ENCODE data around the gene PTPRU. TPM values are rescaled to one million over a fixed set of nuclear protein-coding genes. Genes with fewer than 3 reads are reported as not detected.

Gene PTPRU
- total RNA-seq, 2 experiments from 2014 or later: 0.16 to 0.56 TPM

DNA sequence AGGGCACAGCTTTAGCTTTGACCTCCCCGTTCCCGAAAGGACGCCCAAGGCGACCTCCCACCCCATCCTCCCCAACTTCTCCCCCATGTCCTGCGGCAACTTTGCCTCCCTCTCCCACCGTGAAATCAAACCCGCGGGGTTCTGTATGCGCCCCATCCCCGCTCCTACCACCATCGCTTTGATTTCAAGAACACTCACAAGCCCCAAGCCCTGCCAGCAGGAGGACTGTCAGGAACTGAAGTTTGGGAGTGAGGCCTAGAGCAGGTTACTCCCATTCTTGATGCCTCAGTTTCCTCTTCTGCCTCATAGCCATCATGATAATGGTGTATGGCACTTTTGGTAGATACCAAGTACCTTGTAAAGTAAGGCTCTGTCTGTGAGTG lies 2.3 kb downstream of the PTPRU start:
- Mint-ChIP-seq H3K27me3 (peaks cover 64% of the 10 kb centered on the region), H3K4me3 (peak overlapping the region; percentile 82), H3K27ac (no peak overlapping the region), H3K36me3 (ENCODE audit: low read depth) (no peaks in the 10 kb centered on the region), H3K9me3 (no peaks in the 10 kb centered on the region), H3K4me1 (ENCODE audit: low read depth) (peaks cover 23% of the 10 kb centered on the region)
- no peak overlapping the region for H3K27ac ChIP-seq (ENCODE audit: low read depth in 1 of 2, low read length in 2 of 2)
- no peaks in the 10 kb centered on the region for H3K36me3 ChIP-seq (ENCODE audit: insufficient read depth, low read length)
- ChIA-PET CTCF (no interaction called here), POLR2A (no interaction called here)
- H3K27me3 ChIP-seq (ENCODE audit: control insufficient read depth in 1 of 2, insufficient read depth in 2 of 2, low read length in 2 of 2): peaks cover 35 to 51% of the 10 kb centered on the region in 2 experiments
- intact Hi-C loops (cut with DNase I, micrococcal nuclease): loop anchor here in 1 of 2 experiments (5.0 to 10.0 kb wide), 2 partner anchors 1479 to 1686 kb away; no protein-coding TSS in a partner anchor
- no peak for ATAC-seq (ENCODE audit: poor library complexity)
- DNase-seq: no peak
- H3K4me1 ChIP-seq (ENCODE audit: insufficient read depth, low read length): peaks cover 23% of the 10 kb centered on the region
- no peak overlapping the region for H3K4me3 ChIP-seq (ENCODE audit: low read length)
- TF ChIP-seq, protein P1, sequence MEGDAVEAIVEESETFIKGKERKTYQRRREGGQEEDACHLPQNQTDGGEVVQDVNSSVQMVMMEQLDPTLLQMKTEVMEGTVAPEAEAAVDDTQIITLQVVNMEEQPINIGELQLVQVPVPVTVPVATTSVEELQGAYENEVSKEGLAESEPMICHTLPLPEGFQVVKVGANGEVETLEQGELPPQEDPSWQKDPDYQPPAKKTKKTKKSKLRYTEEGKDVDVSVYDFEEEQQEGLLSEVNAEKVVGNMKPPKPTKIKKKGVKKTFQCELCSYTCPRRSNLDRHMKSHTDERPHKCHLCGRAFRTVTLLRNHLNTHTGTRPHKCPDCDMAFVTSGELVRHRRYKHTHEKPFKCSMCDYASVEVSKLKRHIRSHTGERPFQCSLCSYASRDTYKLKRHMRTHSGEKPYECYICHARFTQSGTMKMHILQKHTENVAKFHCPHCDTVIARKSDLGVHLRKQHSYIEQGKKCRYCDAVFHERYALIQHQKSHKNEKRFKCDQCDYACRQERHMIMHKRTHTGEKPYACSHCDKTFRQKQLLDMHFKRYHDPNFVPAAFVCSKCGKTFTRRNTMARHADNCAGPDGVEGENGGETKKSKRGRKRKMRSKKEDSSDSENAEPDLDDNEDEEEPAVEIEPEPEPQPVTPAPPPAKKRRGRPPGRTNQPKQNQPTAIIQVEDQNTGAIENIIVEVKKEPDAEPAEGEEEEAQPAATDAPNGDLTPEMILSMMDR (IDR thresholded peaks at IDR 0.05): no peak
- H3K9me3 ChIP-seq (ENCODE audit: control insufficient read depth in 1 of 2, insufficient read depth in 1 of 2, low read length in 2 of 2): no peaks in the 10 kb centered on the region

GRCh38 chr1:29239142-29239541 lies 2.8 kb downstream of the PTPRU start:
- Mint-ChIP-seq H3K4me3 (peak overlapping the region; percentile 82), H3K27ac (no peak overlapping the region), H3K27me3 (peaks cover 64% of the 10 kb centered on the region), H3K9me3 (no peaks in the 10 kb centered on the region), H3K36me3 (ENCODE audit: low read depth) (no peaks in the 10 kb centered on the region), H3K4me1 (ENCODE audit: low read depth) (peaks cover 23% of the 10 kb centered on the region)
- H3K36me3 ChIP-seq (ENCODE audit: insufficient read depth, low read length): no peaks in the 10 kb centered on the region
- no peak overlapping the region for H3K27ac ChIP-seq (ENCODE audit: low read depth in 1 of 2, low read length in 2 of 2)
- peaks cover 36 to 51% of the 10 kb centered on the region in 2 experiments for H3K27me3 ChIP-seq (ENCODE audit: control insufficient read depth in 1 of 2, insufficient read depth in 2 of 2, low read length in 2 of 2)
- no peaks in the 10 kb centered on the region for H3K9me3 ChIP-seq (ENCODE audit: control insufficient read depth in 1 of 2, insufficient read depth in 1 of 2, low read length in 2 of 2)
- no peak for DNase-seq
- H3K4me3 ChIP-seq (ENCODE audit: low read length): no peak overlapping the region
- ChIA-PET POLR2A (no interaction called here), CTCF (no interaction called here)
- intact Hi-C loops (cut with DNase I, micrococcal nuclease): loop anchor here in 1 of 2 experiments (5.0 to 10.0 kb wide), 2 partner anchors 1478 to 1686 kb away; no protein-coding TSS in a partner anchor
- H3K4me1 ChIP-seq (ENCODE audit: insufficient read depth, low read length): peaks cover 23% of the 10 kb centered on the region
- ATAC-seq (ENCODE audit: poor library complexity): no peak
- TF ChIP-seq, protein P1 (IDR thresholded peaks at IDR 0.05): no peak

GRCh38 chr1:29240400-29240837 lies 4.1 kb downstream of the PTPRU start:
- CTCF ChIA-PET: interaction anchor here (1.3 kb wide), 1 partner anchor 1140 kb away, joined by 3 read pairs; no protein-coding TSS in a partner anchor
- Mint-ChIP-seq H3K9me3 (no peaks in the 10 kb centered on the region), H3K27me3 (peaks cover 55% of the 10 kb centered on the region), H3K4me3 (no peak overlapping the region), H3K36me3 (ENCODE audit: low read depth) (no peaks in the 10 kb centered on the region), H3K27ac (no peak overlapping the region), H3K4me1 (ENCODE audit: low read depth) (peaks cover 23% of the 10 kb centered on the region)
- Histone ChIP-seq H3K27ac (ENCODE audit: low read depth in 1 of 2, low read length in 2 of 2) (no peak overlapping the region), H3K9me3 (ENCODE audit: control insufficient read depth in 1 of 2, insufficient read depth in 1 of 2, low read length in 2 of 2) (no peaks in the 10 kb centered on the region), H3K4me1 (ENCODE audit: insufficient read depth, low read length) (peaks cover 23% of the 10 kb centered on the region), H3K4me3 (ENCODE audit: low read length) (no peak overlapping the region), H3K27me3 (ENCODE audit: control insufficient read depth in 1 of 2, insufficient read depth in 2 of 2, low read length in 2 of 2) (peaks cover 36 to 49% of the 10 kb centered on the region in 2 experiments), H3K36me3 (ENCODE audit: insufficient read depth, low read length) (no peaks in the 10 kb centered on the region)
- TF ChIP-seq, protein P1 (IDR thresholded peaks at IDR 0.05): no peak
- POLR2A ChIA-PET: no interaction called here
- no peak for ATAC-seq (ENCODE audit: poor library complexity)
- intact Hi-C loops (cut with DNase I, micrococcal nuclease): loop anchor here in 1 of 2 experiments (5.0 kb wide), 1 partner anchor 467 kb away; no protein-coding TSS in a partner anchor
- no peak for DNase-seq

Data from CD4-positive, alpha-beta T cell (primary cell).